Measurements from ENCODE around the gene CLIP2.
A peak's percentile ranks its signal among the peaks of the same experiment; 100 is the strongest.
"Not testable (repeated sequence)": the region's sequence is repeated elsewhere in the genome, so short reads cannot be mapped to it uniquely, and the experiment has no call there.

Gene CLIP2

GRCh38 chr7:74403521-74404387 is 114.5 kb downstream of the CLIP2 start:
- no peak for DNase-seq

GRCh38 chr7:74404388-74404700 is 115.1 kb downstream of the CLIP2 start:
- no peak for DNase-seq

- no peak for DNase-seq
These were observed 115.5 kb downstream of the CLIP2 start for GRCh38 chr7:74404741-74405140.

GRCh38 chr7:74405191-74405898 is 116.1 kb downstream of the CLIP2 start:
- peak; percentile 30 for DNase-seq

- DNase-seq = no peak
These were observed 116.8 kb downstream of the CLIP2 start for GRCh38 chr7:74405899-74406512.

GRCh38 chr7:74407958-74408357 is 118.8 kb downstream of the CLIP2 start:
- DNase-seq = no peak

GRCh38 chr7:74409571-74409970 is 120.4 kb downstream of the CLIP2 start:
- DNase-seq = no peak

GRCh38 chr7:74410772-74411171 is 121.6 kb downstream of the CLIP2 start:
- no peak for DNase-seq

- not testable (repeated sequence) for DNase-seq
These were observed 122.4 kb downstream of the CLIP2 start for GRCh38 chr7:74411571-74411970.

- DNase-seq = no peak
These were observed 122.8 kb downstream of the CLIP2 start for GRCh38 chr7:74412056-74412455.

GRCh38 chr7:74412603-74413002 is 123.4 kb downstream of the CLIP2 start:
- no peak for DNase-seq

- not testable (repeated sequence) for DNase-seq
These were observed 125.6 kb downstream of the CLIP2 start for GRCh38 chr7:74414595-74415333.

GRCh38 chr7:74417419-74417971 is 128.3 kb downstream of the CLIP2 start:
- peak; percentile 74 for DNase-seq

GRCh38 chr7:74418076-74418475 is 128.9 kb downstream of the CLIP2 start:
- no peak for DNase-seq

GRCh38 chr7:74418538-74418937 is 129.3 kb downstream of the CLIP2 start:
- no peak for DNase-seq

- DNase-seq = not testable (repeated sequence)
These were observed 130.0 kb downstream of the CLIP2 start for GRCh38 chr7:74419232-74419631.

GRCh38 chr7:74420006-74420405 is 130.8 kb downstream of the CLIP2 start:
- no peak for DNase-seq

- no peak for DNase-seq
These were observed 135.2 kb downstream of the CLIP2 start for GRCh38 chr7:74424291-74424880.

GRCh38 chr7:74428023-74428422 is 138.8 kb downstream of the CLIP2 start:
- DNase-seq = no peak

GRCh38 chr7:74429153-74429747 is 140.0 kb downstream of the CLIP2 start:
- DNase-seq = peak; percentile 70

- DNase-seq = not testable (repeated sequence)
These were observed 141.2 kb downstream of the CLIP2 start for GRCh38 chr7:74430409-74430808.
